Measurements from ENCODE around the gene PHACTR3.

The PHACTR3 gene

DNA sequence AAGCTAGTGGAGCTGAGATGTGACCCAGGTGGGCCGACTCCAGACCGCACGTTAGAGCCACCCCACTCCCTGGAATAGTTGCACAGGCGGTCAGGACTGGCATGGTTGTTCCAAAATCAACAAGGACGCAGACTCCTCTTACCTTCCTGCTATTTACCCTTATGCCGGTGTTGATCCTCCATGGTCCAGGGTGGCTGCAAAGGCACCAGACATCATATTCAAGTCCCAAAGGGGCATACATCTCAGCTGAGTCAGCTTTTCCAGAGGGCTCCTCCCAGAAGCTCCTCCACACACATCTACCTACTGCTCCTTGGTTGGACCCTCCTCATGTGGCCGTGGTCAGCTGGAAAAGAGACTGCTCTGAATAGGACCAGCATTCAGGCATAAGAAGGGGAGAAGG is 216.9 kb downstream of the PHACTR3 start:
- Histone ChIP-seq H2AK5ac (ENCODE audit: low read length) (no peak overlapping the region), H3K9me3 (ENCODE audit: insufficient read depth, low read depth, low read length) (peaks cover 5% of the 10 kb centered on the region), H3K23ac (ENCODE audit: low read length) (no peak overlapping the region), H3K27me3 (ENCODE audit: insufficient read depth, low read length) (no peaks in the 10 kb centered on the region), H2BK5ac (ENCODE audit: low read depth, low read length, poor library complexity) (no peak overlapping the region), H3K79me1 (ENCODE audit: low read length) (no peaks in the 10 kb centered on the region), H3K14ac (ENCODE audit: low read length) (no peak overlapping the region), H4K91ac (ENCODE audit: low read depth, low read length) (no peak overlapping the region), H4K12ac (ENCODE audit: low read depth, low read length) (no peak overlapping the region), H3K4ac (ENCODE audit: low read depth, low read length) (no peak overlapping the region), H2BK12ac (ENCODE audit: low read length) (no peak overlapping the region), H4K8ac (ENCODE audit: low read depth, low read length) (no peak overlapping the region), H3K4me2 (ENCODE audit: low read length) (no peak overlapping the region), H3K36me3 (ENCODE audit: control insufficient read depth in 1 of 2, insufficient read depth in 2 of 2, low read length in 2 of 2) (no peaks in the 10 kb centered on the region), H3K18ac (ENCODE audit: low read length) (no peak overlapping the region), H3K27ac (ENCODE audit: low read depth, low read length) (no peak overlapping the region), H3K4me3 (ENCODE audit: low read depth, low read length) (no peak overlapping the region), H3K79me2 (ENCODE audit: control insufficient read depth, insufficient read depth, low read length, poor library complexity) (no peaks in the 10 kb centered on the region), H2BK120ac (ENCODE audit: insufficient read depth, low read length, poor library complexity) (no peak overlapping the region), H2AFZ (ENCODE audit: insufficient read depth, low read length, poor library complexity) (no peak overlapping the region), H3K9ac (ENCODE audit: low read length) (no peak overlapping the region), H3K4me1 (ENCODE audit: control insufficient read depth in 1 of 2, insufficient read depth in 2 of 2, low read length in 2 of 2) (no peaks in the 10 kb centered on the region)
- WGBS (ENCODE audit: extremely low coverage, insufficient coverage, insufficient read length) = no CpG with 5 or more reads among the region's 7 CpGs
- no peak for DNase-seq

DNA sequence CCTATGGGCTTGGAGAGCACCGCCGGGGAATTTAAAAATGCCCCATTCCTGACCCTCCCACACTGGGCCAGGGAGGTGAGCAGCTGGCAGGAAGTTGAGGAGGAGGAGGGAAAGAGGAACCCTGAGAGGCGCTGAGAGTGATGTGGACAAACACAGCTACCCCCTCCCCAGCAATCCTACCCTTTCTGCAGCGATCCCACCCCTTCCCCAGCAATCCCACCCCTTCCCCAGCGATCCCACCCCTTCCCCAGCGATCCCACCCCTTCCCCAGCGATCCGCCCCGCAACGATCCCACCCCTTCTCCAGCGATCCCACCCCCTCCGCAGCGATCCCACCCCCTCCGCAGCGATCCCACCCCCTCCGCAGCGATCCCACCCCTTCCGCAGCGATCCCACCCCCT is 217.4 kb downstream of the PHACTR3 start:
- Histone ChIP-seq H4K12ac (ENCODE audit: low read depth, low read length) (no peak overlapping the region), H3K79me2 (ENCODE audit: control insufficient read depth, insufficient read depth, low read length, poor library complexity) (no peaks in the 10 kb centered on the region), H2AK5ac (ENCODE audit: low read length) (no peak overlapping the region), H3K4me1 (ENCODE audit: control insufficient read depth in 1 of 2, insufficient read depth in 2 of 2, low read length in 2 of 2) (no peaks in the 10 kb centered on the region), H3K9me3 (ENCODE audit: insufficient read depth, low read depth, low read length) (peaks cover 8% of the 10 kb centered on the region), H2BK12ac (ENCODE audit: low read length) (no peak overlapping the region), H2BK5ac (ENCODE audit: low read depth, low read length, poor library complexity) (no peak overlapping the region), H3K4me2 (ENCODE audit: low read length) (no peak overlapping the region), H4K91ac (ENCODE audit: low read depth, low read length) (no peak overlapping the region), H3K18ac (ENCODE audit: low read length) (no peak overlapping the region), H2BK120ac (ENCODE audit: insufficient read depth, low read length, poor library complexity) (no peak overlapping the region), H3K4ac (ENCODE audit: low read depth, low read length) (no peak overlapping the region), H3K23ac (ENCODE audit: low read length) (no peak overlapping the region), H3K27ac (ENCODE audit: low read depth, low read length) (no peak overlapping the region), H3K14ac (ENCODE audit: low read length) (no peak overlapping the region), H3K27me3 (ENCODE audit: insufficient read depth, low read length) (no peaks in the 10 kb centered on the region), H3K9ac (ENCODE audit: low read length) (no peak overlapping the region), H3K79me1 (ENCODE audit: low read length) (no peaks in the 10 kb centered on the region), H3K4me3 (ENCODE audit: low read depth, low read length) (no peak overlapping the region), H3K36me3 (ENCODE audit: control insufficient read depth in 1 of 2, insufficient read depth in 2 of 2, low read length in 2 of 2) (no peaks in the 10 kb centered on the region), H2AFZ (ENCODE audit: insufficient read depth, low read length, poor library complexity) (no peak overlapping the region), H4K8ac (ENCODE audit: low read depth, low read length) (no peak overlapping the region)
- DNase-seq = no peak
- no CpG with 5 or more reads among the region's 19 CpGs for WGBS (ENCODE audit: extremely low coverage, insufficient coverage, insufficient read length)

DNA sequence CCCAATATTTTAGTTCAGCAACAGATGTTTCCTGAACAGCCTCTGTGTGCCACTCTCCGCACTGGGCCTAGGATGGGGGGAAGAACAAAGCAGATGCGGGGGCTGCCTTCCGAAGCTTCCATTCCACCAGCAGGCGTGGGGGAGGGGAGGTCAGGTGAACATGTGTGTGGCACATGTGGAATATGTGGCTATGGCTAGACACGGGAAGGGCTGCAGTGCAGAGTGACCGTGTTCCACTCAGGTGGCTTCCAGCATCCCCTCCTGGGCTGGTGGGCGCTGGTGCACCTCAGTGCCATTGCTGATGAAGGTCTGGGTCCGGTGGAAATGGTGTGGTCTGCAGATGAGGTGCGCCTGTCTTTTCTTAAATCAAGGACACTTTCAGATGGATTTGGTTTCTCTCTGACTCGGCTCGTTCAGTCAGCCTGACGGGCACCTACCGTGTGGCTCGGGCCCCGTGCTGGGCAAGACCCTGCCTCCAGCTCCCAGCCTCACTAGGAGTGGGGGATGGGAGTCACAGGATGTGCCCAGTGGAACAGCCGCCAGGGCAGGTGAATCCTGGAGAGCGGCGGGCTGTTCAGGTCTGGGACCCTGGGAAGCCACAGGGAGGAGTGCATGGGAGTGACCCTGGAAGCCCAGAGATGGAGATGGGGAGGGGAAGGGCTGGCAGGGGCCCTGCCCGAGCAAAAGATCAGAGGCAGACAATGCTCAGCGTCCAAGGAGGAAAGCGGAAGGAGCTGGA is 218.1 kb downstream of the PHACTR3 start:
- no peak overlapping the region for H3K18ac ChIP-seq (ENCODE audit: low read length)
- no peak overlapping the region for H4K91ac ChIP-seq (ENCODE audit: low read depth, low read length)
- no peaks in the 10 kb centered on the region for H3K27me3 ChIP-seq (ENCODE audit: insufficient read depth, low read length)
- H3K4me3 ChIP-seq (ENCODE audit: low read depth, low read length) = no peak overlapping the region
- H2BK12ac ChIP-seq (ENCODE audit: low read length) = no peak overlapping the region
- no CpG with 5 or more reads among the region's 21 CpGs for WGBS (ENCODE audit: extremely low coverage, insufficient coverage, insufficient read length)
- H2AFZ ChIP-seq (ENCODE audit: insufficient read depth, low read length, poor library complexity) = no peak overlapping the region
- no peaks in the 10 kb centered on the region for H3K4me1 ChIP-seq (ENCODE audit: control insufficient read depth in 1 of 2, insufficient read depth in 2 of 2, low read length in 2 of 2)
- H3K4ac ChIP-seq (ENCODE audit: low read depth, low read length) = no peak overlapping the region
- H2BK5ac ChIP-seq (ENCODE audit: low read depth, low read length, poor library complexity) = no peak overlapping the region
- H4K12ac ChIP-seq (ENCODE audit: low read depth, low read length) = no peak overlapping the region
- no peak for DNase-seq
- H3K9me3 ChIP-seq (ENCODE audit: insufficient read depth, low read depth, low read length) = peaks cover 7% of the 10 kb centered on the region
- H3K23ac ChIP-seq (ENCODE audit: low read length) = no peak overlapping the region
- H3K36me3 ChIP-seq (ENCODE audit: control insufficient read depth in 1 of 2, insufficient read depth in 2 of 2, low read length in 2 of 2) = no peaks in the 10 kb centered on the region
- no peaks in the 10 kb centered on the region for H3K79me2 ChIP-seq (ENCODE audit: control insufficient read depth, insufficient read depth, low read length, poor library complexity)
- H3K4me2 ChIP-seq (ENCODE audit: low read length) = no peak overlapping the region
- no peak overlapping the region for H2AK5ac ChIP-seq (ENCODE audit: low read length)
- no peak overlapping the region for H3K27ac ChIP-seq (ENCODE audit: low read depth, low read length)
- no peaks in the 10 kb centered on the region for H3K79me1 ChIP-seq (ENCODE audit: low read length)
- no peak overlapping the region for H3K14ac ChIP-seq (ENCODE audit: low read length)
- no peak overlapping the region for H2BK120ac ChIP-seq (ENCODE audit: insufficient read depth, low read length, poor library complexity)
- H4K8ac ChIP-seq (ENCODE audit: low read depth, low read length) = no peak overlapping the region
- no peak overlapping the region for H3K9ac ChIP-seq (ENCODE audit: low read length)

DNA sequence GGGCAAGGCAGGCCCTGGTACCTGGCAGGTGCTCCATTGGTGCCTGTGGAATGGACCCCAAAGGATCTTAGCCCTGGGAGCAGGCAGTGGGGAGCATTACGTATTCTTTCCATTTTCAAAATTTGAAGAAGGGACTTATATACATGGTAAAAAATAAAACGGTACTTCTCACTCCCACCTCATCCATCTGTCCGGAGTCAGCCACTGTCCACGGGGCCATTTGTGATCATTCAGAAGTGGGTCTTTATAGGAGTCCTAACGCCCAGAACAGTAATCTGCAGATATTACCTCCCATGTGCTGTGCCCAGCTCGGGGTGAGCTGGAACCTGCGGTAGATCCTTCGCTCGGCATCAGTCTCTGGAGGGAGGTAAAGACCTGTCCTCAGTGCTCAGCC is 218.7 kb downstream of the PHACTR3 start:
- H2BK12ac ChIP-seq (ENCODE audit: low read length) = no peak overlapping the region
- H4K8ac ChIP-seq (ENCODE audit: low read depth, low read length) = no peak overlapping the region
- no peaks in the 10 kb centered on the region for H3K27me3 ChIP-seq (ENCODE audit: insufficient read depth, low read length)
- no peak overlapping the region for H2AFZ ChIP-seq (ENCODE audit: insufficient read depth, low read length, poor library complexity)
- H3K4ac ChIP-seq (ENCODE audit: low read depth, low read length) = no peak overlapping the region
- H3K79me2 ChIP-seq (ENCODE audit: control insufficient read depth, insufficient read depth, low read length, poor library complexity) = no peaks in the 10 kb centered on the region
- no peaks in the 10 kb centered on the region for H3K79me1 ChIP-seq (ENCODE audit: low read length)
- H3K27ac ChIP-seq (ENCODE audit: low read depth, low read length) = no peak overlapping the region
- H2BK120ac ChIP-seq (ENCODE audit: insufficient read depth, low read length, poor library complexity) = no peak overlapping the region
- H3K23ac ChIP-seq (ENCODE audit: low read length) = no peak overlapping the region
- no CpG with 5 or more reads among the region's 9 CpGs for WGBS (ENCODE audit: extremely low coverage, insufficient coverage, insufficient read length)
- H4K12ac ChIP-seq (ENCODE audit: low read depth, low read length) = no peak overlapping the region
- H2AK5ac ChIP-seq (ENCODE audit: low read length) = no peak overlapping the region
- H3K14ac ChIP-seq (ENCODE audit: low read length) = no peak overlapping the region
- H3K36me3 ChIP-seq (ENCODE audit: control insufficient read depth in 1 of 2, insufficient read depth in 2 of 2, low read length in 2 of 2) = no peaks in the 10 kb centered on the region
- H4K91ac ChIP-seq (ENCODE audit: low read depth, low read length) = no peak overlapping the region
- H3K4me2 ChIP-seq (ENCODE audit: low read length) = no peak overlapping the region
- H3K9me3 ChIP-seq (ENCODE audit: insufficient read depth, low read depth, low read length) = peaks cover 7% of the 10 kb centered on the region
- no peak overlapping the region for H2BK5ac ChIP-seq (ENCODE audit: low read depth, low read length, poor library complexity)
- DNase-seq = no peak
- no peaks in the 10 kb centered on the region for H3K4me1 ChIP-seq (ENCODE audit: control insufficient read depth in 1 of 2, insufficient read depth in 2 of 2, low read length in 2 of 2)
- no peak overlapping the region for H3K9ac ChIP-seq (ENCODE audit: low read length)
- no peak overlapping the region for H3K18ac ChIP-seq (ENCODE audit: low read length)
- H3K4me3 ChIP-seq (ENCODE audit: low read depth, low read length) = no peak overlapping the region
